Measurements from ENCODE around the gene RPS6KA5.

RPS6KA5 gene

GRCh38 chr14:91062600-91062999 is 2.2 kb upstream of the RPS6KA5 start:
- H3K9me3 ChIP-seq (ENCODE audit: severe bottlenecking): no peaks in the 10 kb centered on the region
- H3K27me3 ChIP-seq (ENCODE audit: insufficient read depth, low read depth, severe bottlenecking): no peaks in the 10 kb centered on the region
- no peak overlapping the region for H3K27ac ChIP-seq
- H3K36me3 ChIP-seq: peaks cover 3% of the 10 kb centered on the region
- no peak for DNase-seq
- H3K4me3 ChIP-seq (ENCODE audit: low read depth, low read length): no peak overlapping the region
- no peak for TF ChIP-seq CTCF (IDR thresholded peaks at IDR 0.05; ENCODE audit: low read depth, low read length)

GRCh38 chr14:91061056-91061887 is 831 bp upstream of the RPS6KA5 start:
- no peak for DNase-seq
- Histone ChIP-seq H3K36me3 (peaks cover 3% of the 10 kb centered on the region), H3K4me3 (ENCODE audit: low read depth, low read length) (peak overlapping the region; percentile 60), H3K27ac (peak overlapping the region; percentile 59), H3K27me3 (ENCODE audit: insufficient read depth, low read depth, severe bottlenecking) (no peaks in the 10 kb centered on the region), H3K9me3 (ENCODE audit: severe bottlenecking) (no peaks in the 10 kb centered on the region)
- no peak for TF ChIP-seq CTCF (IDR thresholded peaks at IDR 0.05; ENCODE audit: low read depth, low read length)

GRCh38 chr14:91059576-91060350 is 678 bp downstream of the RPS6KA5 start:
- Histone ChIP-seq H3K36me3 (peaks cover 3% of the 10 kb centered on the region), H3K4me3 (ENCODE audit: low read depth, low read length) (peak overlapping the region; percentile 94), H3K9me3 (ENCODE audit: severe bottlenecking) (no peaks in the 10 kb centered on the region), H3K27me3 (ENCODE audit: insufficient read depth, low read depth, severe bottlenecking) (no peaks in the 10 kb centered on the region), H3K27ac (peak overlapping the region; percentile 99)
- TF ChIP-seq CTCF (IDR thresholded peaks at IDR 0.05; ENCODE audit: low read depth, low read length): peak; percentile 32; the same call in 1 of the 2 replicates
- peak; percentile 29 for DNase-seq

GRCh38 chr14:91058042-91058581 is 2.3 kb downstream of the RPS6KA5 start:
- Histone ChIP-seq H3K27me3 (ENCODE audit: insufficient read depth, low read depth, severe bottlenecking) (no peaks in the 10 kb centered on the region), H3K27ac (no peak overlapping the region), H3K4me3 (ENCODE audit: low read depth, low read length) (no peak overlapping the region), H3K36me3 (peaks cover 3% of the 10 kb centered on the region), H3K9me3 (ENCODE audit: severe bottlenecking) (no peaks in the 10 kb centered on the region)
- TF ChIP-seq CTCF (IDR thresholded peaks at IDR 0.05; ENCODE audit: low read depth, low read length): no peak
- DNase-seq: no peak

- Histone ChIP-seq H3K36me3 (peaks cover 3% of the 10 kb centered on the region), H3K27me3 (ENCODE audit: insufficient read depth, low read depth, severe bottlenecking) (no peaks in the 10 kb centered on the region), H3K9me3 (ENCODE audit: severe bottlenecking) (no peaks in the 10 kb centered on the region), H3K4me3 (ENCODE audit: low read depth, low read length) (no peak overlapping the region), H3K27ac (no peak overlapping the region)
- no peak for DNase-seq
- no peak for TF ChIP-seq CTCF (IDR thresholded peaks at IDR 0.05; ENCODE audit: low read depth, low read length)
These were observed 4.1 kb downstream of the RPS6KA5 start for GRCh38 chr14:91056361-91056760.

Measured in WERI-Rb-1 (cell line).